Measurements from ENCODE around the gene FOXF1. TPM values are rescaled to one million over a fixed set of nuclear protein-coding genes. Genes with fewer than 3 reads are reported as not detected.

Gene FOXF1
- total and polyA plus RNA-seq, 2 of the 13 experiments (the other 11 are each of a cell fraction or from before 2014, with no cell fraction given): not detected

- TF ChIP-seq RFXANK (CRISPR knock-in tag; IDR thresholded peaks at IDR 0.05) (0 out of 2 replicates have a peak, but pooled peaks have one; percentile 40), PBX3 (CRISPR knock-in tag; IDR thresholded peaks at IDR 0.05; ENCODE audit: borderline replicate concordance) (no peak), ZNF614 (CRISPR knock-in tag; IDR thresholded peaks at IDR 0.05; ENCODE audit: borderline replicate concordance) (peak; percentile 62; the same call in 1 of the 2 replicates), ATF1 (CRISPR knock-in tag; IDR thresholded peaks at IDR 0.05) (no peak), XRCC5 (optimal IDR thresholded peaks at IDR 0.05; ENCODE audit: low read length) (peak; percentile 97), MTA1 (CRISPR knock-in tag; IDR thresholded peaks at IDR 0.05; ENCODE audit: borderline replicate concordance) (no peak), KDM5B (CRISPR knock-in tag; IDR thresholded peaks at IDR 0.05; ENCODE audit: borderline replicate concordance) (peak; percentile 60; the same call in 1 of the 2 replicates), HMGXB4 (CRISPR knock-in tag; IDR thresholded peaks at IDR 0.05; ENCODE audit: borderline replicate concordance in 1 of 2, low read depth in 1 of 2) (peak in 1 of 2 experiments; percentile 54; a peak in 2 of 4 replicates), ZNF687 (CRISPR knock-in tag; IDR thresholded peaks at IDR 0.05) (peak; percentile 47), SIN3B (IDR thresholded peaks at IDR 0.05; ENCODE audit: low read length) (0 out of 2 replicates have a peak, but pooled peaks have one; percentile 20), ELF3 (CRISPR knock-in tag; IDR thresholded peaks at IDR 0.05) (peak; percentile 44), FOXK1 (CRISPR knock-in tag; IDR thresholded peaks at IDR 0.05; ENCODE audit: borderline replicate concordance, low read depth) (peak; percentile 32; the same call in 1 of the 2 replicates), ZNF598 (CRISPR knock-in tag; IDR thresholded peaks at IDR 0.05; ENCODE audit: borderline replicate concordance) (no peak; the same call in 1 of the 2 replicates), FOXP1 (IDR thresholded peaks at IDR 0.05) (no peak), FOXP1 (CRISPR knock-in tag; IDR thresholded peaks at IDR 0.05) (no peak), ZBTB3 (CRISPR knock-in tag; IDR thresholded peaks at IDR 0.05; ENCODE audit: borderline replicate concordance, low read depth) (no peak), ZNF576 (CRISPR knock-in tag; IDR thresholded peaks at IDR 0.05) (0 out of 2 replicates have a peak, but pooled peaks have one; percentile 67), HNRNPLL (IDR thresholded peaks at IDR 0.05; ENCODE audit: low read depth, low read length, poor library complexity, severe bottlenecking) (peak; percentile 57), ZBTB37 (CRISPR knock-in tag; IDR thresholded peaks at IDR 0.05) (no peak), ZNF773 (CRISPR knock-in tag; IDR thresholded peaks at IDR 0.05; ENCODE audit: borderline replicate concordance) (no peak)
These were observed 53.4 kb downstream of the FOXF1 start (continued) for GRCh38 chr16:86563469-86564345.

Data from HepG2 (cell line).